NCI-H2107 treated with DMSO at 0.1 percent for 48 hours (cell line): Measurements from ENCODE around the gene PRICKLE3.

Source experiments
- DNase-seq: peaks from one replicate; lab custom pipeline; 2025; ENCODE audit not compliant: unreplicated experiment; lab: John Stamatoyannopoulos, UW

Gene PRICKLE3

GRCh38 chrX:49186125-49187027, at the start of gene PRICKLE3:
PRICKLE3 (minus strand) TSS chrX:49186373; CDS start chrX:49186297, 76 bp downstream.
- peak; percentile 36 for DNase-seq

GRCh38 chrX:49233887-49234555, 47.8 kb upstream of the PRICKLE3 start:
- no peak for DNase-seq

GRCh38 chrX:49233176-49233575, 47.0 kb upstream of the PRICKLE3 start, which contains the start of gene CACNA1F:
CACNA1F (minus strand) TSS chrX:49233340; CDS start chrX:49233309, 31 bp downstream.
- DNase-seq = no peak

GRCh38 chrX:49232525-49232924, 46.4 kb upstream of the PRICKLE3 start:
- no peak for DNase-seq

- no peak for DNase-seq
Measured at GRCh38 chrX:49231333-49232000, 45.3 kb upstream of the PRICKLE3 start.

- peak; percentile 8 for DNase-seq
Measured at GRCh38 chrX:49230500-49231232, 44.5 kb upstream of the PRICKLE3 start.

- DNase-seq = no peak
Measured at GRCh38 chrX:49228185-49228584, 42.0 kb upstream of the PRICKLE3 start.

GRCh38 chrX:49227726-49228125, 41.6 kb upstream of the PRICKLE3 start:
- no peak for DNase-seq

GRCh38 chrX:49226946-49227345, 40.8 kb upstream of the PRICKLE3 start:
- DNase-seq = no peak

- no peak for DNase-seq
Measured at GRCh38 chrX:49225858-49226257, 39.7 kb upstream of the PRICKLE3 start.

GRCh38 chrX:49221868-49222267, 35.7 kb upstream of the PRICKLE3 start:
- DNase-seq = no peak

GRCh38 chrX:49220100-49220499, 33.9 kb upstream of the PRICKLE3 start:
- DNase-seq = no peak

GRCh38 chrX:49214996-49215526, 28.9 kb upstream of the PRICKLE3 start:
- no peak for DNase-seq

GRCh38 chrX:49214416-49214815, 28.2 kb upstream of the PRICKLE3 start:
- DNase-seq = no peak

- no peak for DNase-seq
Measured at GRCh38 chrX:49212861-49213260, 26.7 kb upstream of the PRICKLE3 start.

- no peak for DNase-seq
Measured at GRCh38 chrX:49212209-49212608, 26.0 kb upstream of the PRICKLE3 start.

GRCh38 chrX:49211074-49211473, 24.9 kb upstream of the PRICKLE3 start:
- no peak for DNase-seq

GRCh38 chrX:49210406-49210805, 24.2 kb upstream of the PRICKLE3 start:
- no peak for DNase-seq

- no peak for DNase-seq
Measured at GRCh38 chrX:49209434-49210251, 23.5 kb upstream of the PRICKLE3 start.

- no peak for DNase-seq
Measured at GRCh38 chrX:49208399-49208798, 22.2 kb upstream of the PRICKLE3 start.
